Measurements from ENCODE around the gene TNKS2.

The TNKS2 gene

DNA sequence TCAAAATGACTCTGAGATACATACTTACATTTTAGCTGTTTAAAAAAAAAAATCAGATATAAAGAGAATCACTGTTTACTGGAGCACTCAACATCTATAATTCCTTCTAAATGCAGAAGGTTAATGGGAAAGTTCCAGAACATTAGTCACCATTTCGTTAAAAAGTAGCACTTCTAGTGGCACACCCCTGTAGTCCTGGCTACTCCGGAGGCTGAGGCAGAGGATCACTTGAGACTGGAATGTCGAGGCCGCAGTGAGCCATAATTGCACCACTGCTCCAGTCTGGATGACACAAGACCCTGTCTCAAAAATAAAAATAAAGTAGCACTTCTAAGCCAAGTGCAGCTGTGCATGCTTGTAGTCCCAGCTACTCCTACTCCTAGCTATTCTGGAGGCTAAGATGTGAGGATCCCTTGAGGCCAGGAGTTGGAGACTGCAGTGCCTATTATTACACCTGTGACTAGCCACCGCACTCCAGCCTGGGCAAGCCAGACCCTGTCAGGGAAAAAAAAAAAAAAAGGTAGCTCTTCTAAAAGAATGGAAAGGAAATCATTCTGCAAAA lies 108.9 kb downstream of the TNKS2 start:
- Histone ChIP-seq H3K27me3 (ENCODE audit: control insufficient read depth in 2 of 2, insufficient read depth in 2 of 2, low read length in 2 of 2) (no peaks in the 10 kb centered on the region), H3K4me3 (ENCODE audit: low read length in 2 of 2) (peak overlapping the region in 1 of 2 donors; percentile 84), H3K36me3 (ENCODE audit: control insufficient read depth in 2 of 2, insufficient read depth in 2 of 2, low read length in 2 of 2) (no peaks in the 10 kb centered on the region), H3K9me3 (ENCODE audit: control insufficient read depth in 2 of 2, low read length in 2 of 2) (no peaks in the 10 kb centered on the region), H3K4me1 (ENCODE audit: control insufficient read depth in 2 of 2, insufficient read depth in 2 of 2, low read length in 2 of 2) (peaks cover 6 to 12% of the 10 kb centered on the region in 2 donors), H3K9ac (ENCODE audit: low read depth in 1 of 2, low read length in 2 of 2) (no peak overlapping the region), H3K27ac (ENCODE audit: low read depth in 2 of 2, low read length in 2 of 2) (no peak overlapping the region)

DNA sequence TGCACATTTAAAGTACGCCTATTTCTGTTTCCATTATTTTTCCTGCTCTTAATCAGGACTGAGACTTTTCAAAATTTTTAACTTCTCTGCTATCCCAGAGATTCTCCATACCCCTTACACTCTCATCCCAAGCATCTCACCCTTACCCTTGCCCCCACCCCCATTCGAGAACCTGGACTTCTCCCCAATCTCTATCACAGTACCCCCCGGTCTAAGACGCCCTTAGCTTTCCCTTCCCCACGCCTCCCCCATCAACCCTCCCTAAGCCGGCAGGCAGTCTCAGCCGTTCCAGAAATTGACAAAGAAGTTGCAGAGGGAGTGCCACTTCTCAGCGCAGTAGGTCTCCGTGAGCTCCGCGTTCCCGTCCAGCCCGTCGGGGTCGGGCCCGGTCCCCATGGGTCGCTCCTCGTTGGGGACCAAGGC lies 109.7 kb downstream of the TNKS2 start:
- H3K36me3 ChIP-seq (ENCODE audit: control insufficient read depth in 2 of 2, insufficient read depth in 2 of 2, low read length in 2 of 2), result no peaks in the 10 kb centered on the region
- peaks cover 6 to 11% of the 10 kb centered on the region in 2 donors for H3K4me1 ChIP-seq (ENCODE audit: control insufficient read depth in 2 of 2, insufficient read depth in 2 of 2, low read length in 2 of 2)
- H3K27me3 ChIP-seq (ENCODE audit: control insufficient read depth in 2 of 2, insufficient read depth in 2 of 2, low read length in 2 of 2), result peaks cover 0 to under 1% of the 10 kb centered on the region in 2 donors
- peak overlapping the region; percentile 80 to 84 for H3K4me3 ChIP-seq (ENCODE audit: low read length in 2 of 2)
- peak overlapping the region; percentile 32 to 75 for H3K9ac ChIP-seq (ENCODE audit: low read depth in 1 of 2, low read length in 2 of 2)
- H3K9me3 ChIP-seq (ENCODE audit: control insufficient read depth in 2 of 2, low read length in 2 of 2), result no peaks in the 10 kb centered on the region
- H3K27ac ChIP-seq (ENCODE audit: low read depth in 2 of 2, low read length in 2 of 2), result peak overlapping the region in 1 of 2 donors; percentile 48

DNA sequence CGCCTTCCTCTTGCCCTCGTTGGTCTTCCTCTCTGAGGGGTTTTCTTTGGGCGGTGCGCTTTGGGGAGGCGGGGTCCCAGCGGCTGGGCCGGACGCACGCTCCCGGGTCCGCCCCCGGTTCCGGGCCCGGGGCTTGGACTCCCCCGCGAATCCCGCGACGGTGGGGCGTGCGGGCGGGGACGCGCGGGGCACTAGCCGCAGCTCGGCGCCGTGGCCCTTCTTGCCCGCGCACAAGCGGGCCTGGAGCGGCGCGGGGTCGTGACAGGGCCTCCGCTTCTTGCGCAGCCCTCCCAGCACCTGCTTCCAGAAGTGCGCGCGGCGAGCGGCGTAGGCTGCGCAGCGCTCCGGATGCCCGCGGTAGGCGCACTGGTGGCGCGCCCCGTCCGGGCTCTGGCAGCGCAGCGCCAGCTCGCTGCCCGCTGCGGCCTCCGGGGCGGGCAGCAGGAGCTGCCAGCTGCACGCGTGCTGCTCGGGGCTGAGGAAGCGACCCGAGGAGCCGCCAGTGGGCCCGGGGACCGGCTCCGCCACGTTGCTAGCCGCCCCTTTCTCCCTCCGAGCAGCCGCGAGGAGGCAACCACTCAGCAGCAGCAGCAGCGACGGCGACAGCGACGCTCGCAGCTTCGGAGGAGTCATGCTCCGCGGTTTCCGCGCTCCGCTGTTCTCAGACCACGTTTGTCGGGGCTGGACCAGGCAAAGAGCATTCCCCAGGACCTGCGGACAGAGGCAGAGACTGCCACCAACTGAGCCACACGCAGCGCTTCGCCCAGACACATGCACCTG lies 110.3 kb downstream of the TNKS2 start:
- peak overlapping the region; percentile 37 to 48 for H3K27ac ChIP-seq (ENCODE audit: low read depth in 2 of 2, low read length in 2 of 2)
- H3K27me3 ChIP-seq (ENCODE audit: control insufficient read depth in 2 of 2, insufficient read depth in 2 of 2, low read length in 2 of 2), result peaks cover 0 to 3% of the 10 kb centered on the region in 2 donors
- H3K9ac ChIP-seq (ENCODE audit: low read depth in 1 of 2, low read length in 2 of 2), result peak overlapping the region; percentile 49 to 75
- H3K36me3 ChIP-seq (ENCODE audit: control insufficient read depth in 2 of 2, insufficient read depth in 2 of 2, low read length in 2 of 2), result no peaks in the 10 kb centered on the region
- peak overlapping the region; percentile 80 to 84 for H3K4me3 ChIP-seq (ENCODE audit: low read length in 2 of 2)
- no peaks in the 10 kb centered on the region for H3K9me3 ChIP-seq (ENCODE audit: control insufficient read depth in 2 of 2, low read length in 2 of 2)
- peaks cover 6 to 11% of the 10 kb centered on the region in 2 donors for H3K4me1 ChIP-seq (ENCODE audit: control insufficient read depth in 2 of 2, insufficient read depth in 2 of 2, low read length in 2 of 2)

DNA sequence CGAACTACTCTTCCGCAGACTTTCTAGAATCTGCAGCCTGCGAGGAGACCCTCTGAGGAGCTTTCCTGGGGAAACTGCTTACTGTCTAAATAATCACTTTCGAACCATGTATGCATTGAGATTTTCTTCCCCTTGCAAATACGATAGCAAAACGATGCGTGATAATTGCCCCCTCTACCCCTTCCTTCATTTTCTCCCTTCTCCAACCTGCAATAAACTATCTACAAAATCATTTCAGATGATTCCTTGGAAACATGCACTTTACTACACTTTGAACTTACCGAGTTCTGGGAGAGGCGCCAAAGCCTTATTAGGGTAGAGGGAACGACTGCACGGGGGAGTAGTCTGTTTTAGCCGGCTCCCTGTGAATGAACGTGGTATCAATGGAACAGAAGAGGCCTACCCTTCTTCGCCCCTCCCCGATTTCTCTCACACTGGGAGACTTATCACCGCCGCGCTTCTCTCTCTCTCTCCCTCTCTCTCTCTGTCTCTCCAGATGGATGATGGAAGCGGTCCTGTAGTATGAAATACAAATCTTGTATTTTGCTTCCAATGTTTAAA lies 111.0 kb downstream of the TNKS2 start, which contains the start of gene FGFBP3:
TSS of gene FGFBP3 (minus strand) at position 370 of the 561 bp plus-strand sequence. CDS start 517 bp downstream, outside the sequence.
- Histone ChIP-seq H3K27me3 (ENCODE audit: control insufficient read depth in 2 of 2, insufficient read depth in 2 of 2, low read length in 2 of 2) (peaks cover 0 to 3% of the 10 kb centered on the region in 2 donors), H3K9ac (ENCODE audit: low read depth in 1 of 2, low read length in 2 of 2) (peak within 1 kb of the TSS; percentile 49 to 75), H3K9me3 (ENCODE audit: control insufficient read depth in 2 of 2, low read length in 2 of 2) (no peaks in the 10 kb centered on the region), H3K36me3 (ENCODE audit: control insufficient read depth in 2 of 2, insufficient read depth in 2 of 2, low read length in 2 of 2) (no peaks in the 10 kb centered on the region), H3K4me3 (ENCODE audit: low read length in 2 of 2) (peak within 1 kb of the TSS; percentile 80 to 84), H3K27ac (ENCODE audit: low read depth in 2 of 2, low read length in 2 of 2) (peak within 1 kb of the TSS; percentile 37 to 48), H3K4me1 (ENCODE audit: control insufficient read depth in 2 of 2, insufficient read depth in 2 of 2, low read length in 2 of 2) (peaks cover 6 to 11% of the 10 kb centered on the region in 2 donors)

- H3K4me3 ChIP-seq (ENCODE audit: low read length in 2 of 2), result no peak overlapping the region
- H3K4me1 ChIP-seq (ENCODE audit: control insufficient read depth in 2 of 2, insufficient read depth in 2 of 2, low read length in 2 of 2), result peaks cover 6 to 11% of the 10 kb centered on the region in 2 donors
- H3K9me3 ChIP-seq (ENCODE audit: control insufficient read depth in 2 of 2, low read length in 2 of 2), result no peaks in the 10 kb centered on the region
- H3K27me3 ChIP-seq (ENCODE audit: control insufficient read depth in 2 of 2, insufficient read depth in 2 of 2, low read length in 2 of 2), result peaks cover 0 to 3% of the 10 kb centered on the region in 2 donors
- no peaks in the 10 kb centered on the region for H3K36me3 ChIP-seq (ENCODE audit: control insufficient read depth in 2 of 2, insufficient read depth in 2 of 2, low read length in 2 of 2)
- no peak overlapping the region for H3K9ac ChIP-seq (ENCODE audit: low read depth in 1 of 2, low read length in 2 of 2)
- no peak overlapping the region for H3K27ac ChIP-seq (ENCODE audit: low read depth in 2 of 2, low read length in 2 of 2)
Observed at GRCh38 chr10:91910467-91910866, 112.2 kb downstream of the TNKS2 start.

Data from mucosa of rectum (tissue), 2 donors.